GM03348 (cell line): ENCODE results near the gene CXCL16.

ENCODE experiments used
- DNase-seq: peaks from one replicate; pipeline ENCODE4 v3.0.0; 2012; ENCODE audit warnings: low spot score

Gene CXCL16

DNA sequence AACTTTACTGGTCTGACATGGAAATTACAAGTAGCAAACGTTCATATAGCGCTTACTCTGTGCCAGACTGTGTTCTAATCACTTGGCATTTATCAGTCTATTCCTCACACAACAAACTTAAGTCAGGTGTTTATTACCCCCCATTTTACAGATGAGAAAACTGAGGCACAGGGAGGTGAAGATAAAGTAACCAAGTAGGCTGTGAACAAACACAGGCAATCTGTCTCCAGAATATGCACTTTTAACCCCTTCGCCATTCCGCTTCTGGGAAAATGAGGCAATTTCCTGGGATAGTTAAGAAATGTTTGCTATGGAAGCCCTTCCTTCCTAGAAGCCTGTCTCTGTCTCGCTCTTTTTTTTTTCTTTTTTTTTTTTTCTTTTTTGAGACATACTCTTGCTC lies 12.2 kb upstream of the CXCL16 start:
- DNase-seq, result no peak

DNA sequence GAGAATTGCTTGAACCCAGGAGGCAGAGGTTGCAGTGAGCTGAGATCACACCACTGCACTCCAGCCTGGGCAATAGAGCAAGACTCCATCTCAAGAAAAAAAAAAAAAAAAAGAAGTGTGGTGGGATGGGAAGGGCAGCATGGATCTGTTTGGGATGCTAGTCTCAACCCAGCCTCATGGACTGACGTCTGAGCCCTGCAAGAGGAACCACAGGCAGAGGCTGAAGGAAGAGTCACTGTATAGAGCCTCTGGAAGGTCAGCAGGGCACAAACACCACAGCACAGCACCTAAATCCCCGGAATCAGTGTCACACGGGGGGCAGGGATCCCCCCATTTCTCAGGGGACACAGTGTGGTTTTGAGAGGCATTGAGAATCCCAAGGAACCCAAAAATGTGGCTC lies 10.9 kb upstream of the CXCL16 start:
- no peak for DNase-seq

DNA sequence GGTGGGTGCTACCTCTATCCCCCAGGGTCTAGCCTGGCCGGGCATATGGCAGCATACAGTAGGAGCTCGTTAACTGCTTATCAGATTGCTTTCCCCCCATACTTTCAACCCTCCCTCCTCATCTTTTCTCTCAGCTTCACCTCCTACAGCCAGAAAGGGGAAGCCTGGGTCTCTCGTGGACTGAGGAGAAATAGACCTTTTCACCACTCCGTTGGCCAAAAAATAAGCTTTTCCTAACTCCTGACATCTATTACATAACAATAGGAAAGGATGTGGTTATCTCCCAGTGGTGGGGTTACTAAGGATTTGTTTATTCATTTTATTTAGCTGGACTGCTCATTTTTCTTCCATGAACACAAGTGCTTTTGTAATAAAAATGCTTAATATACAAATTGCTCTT lies 9.0 kb upstream of the CXCL16 start:
- DNase-seq, result no peak

DNA sequence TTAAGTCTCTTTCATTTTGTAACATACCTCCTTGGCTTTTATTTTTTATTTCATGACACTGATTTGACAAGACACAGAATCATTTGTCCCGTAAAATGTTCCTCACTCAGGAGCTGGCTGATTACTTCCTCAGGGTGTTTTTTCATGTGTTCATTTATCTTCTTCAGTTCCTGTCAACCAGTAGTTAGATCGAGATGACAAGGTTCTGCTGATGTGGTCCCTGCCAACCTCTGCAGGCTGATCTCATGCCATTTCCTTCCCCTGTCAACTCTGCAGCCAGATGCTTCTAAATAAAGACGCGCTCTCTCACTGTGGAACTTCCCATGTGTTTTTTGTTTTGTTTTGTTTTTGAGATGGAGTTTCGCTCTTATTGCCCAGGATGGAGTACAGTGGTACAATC lies 8.1 kb upstream of the CXCL16 start:
- DNase-seq, result no peak

DNA sequence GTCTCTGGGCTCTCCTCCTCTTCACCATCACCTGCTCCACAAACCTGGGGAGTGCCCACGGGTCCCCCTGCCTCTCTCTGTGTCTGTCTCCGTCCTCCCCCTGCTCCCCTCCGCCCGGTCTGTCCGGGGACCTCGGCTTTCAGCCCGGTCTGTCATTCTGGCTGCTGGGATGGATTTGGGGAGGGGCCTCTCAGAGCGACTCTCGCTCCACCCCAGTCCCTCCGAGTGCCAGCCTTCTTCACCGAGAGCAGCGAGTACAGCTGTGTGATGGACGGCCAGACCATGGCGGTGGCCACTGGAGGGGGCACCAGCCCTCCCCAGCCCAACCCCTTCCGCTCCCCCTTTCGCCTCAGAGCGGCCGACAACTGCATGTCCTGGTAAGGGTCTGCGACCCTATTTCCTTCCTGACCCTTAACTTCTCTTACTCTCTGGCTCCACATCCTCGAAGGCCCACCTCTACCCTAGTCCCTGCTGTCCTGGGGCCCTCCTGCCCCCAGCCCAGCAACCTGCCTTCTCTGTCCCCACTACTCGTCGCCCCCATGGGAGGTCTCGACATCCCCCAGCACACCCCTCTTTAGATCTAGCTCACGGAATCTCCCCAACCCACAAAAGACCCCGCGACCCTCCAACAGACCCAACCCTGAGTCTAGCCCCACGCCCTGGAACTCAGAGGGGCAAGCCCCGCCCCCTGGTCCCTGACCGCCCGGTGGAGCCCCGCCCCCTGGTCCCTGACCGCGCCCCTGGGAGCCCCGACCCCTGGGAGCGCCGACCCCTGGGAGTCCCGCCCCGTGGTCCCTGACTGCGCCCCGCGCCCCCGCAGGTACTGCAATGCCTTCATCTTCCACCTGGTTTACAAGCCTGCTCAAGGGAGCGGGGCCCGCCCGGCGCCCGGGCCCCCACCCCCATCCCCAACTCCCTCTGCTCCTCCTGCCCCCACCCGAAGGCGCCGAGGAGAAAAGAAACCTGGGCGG lies 5.6 kb upstream of the CXCL16 start:
- DNase-seq, result no peak

DNA sequence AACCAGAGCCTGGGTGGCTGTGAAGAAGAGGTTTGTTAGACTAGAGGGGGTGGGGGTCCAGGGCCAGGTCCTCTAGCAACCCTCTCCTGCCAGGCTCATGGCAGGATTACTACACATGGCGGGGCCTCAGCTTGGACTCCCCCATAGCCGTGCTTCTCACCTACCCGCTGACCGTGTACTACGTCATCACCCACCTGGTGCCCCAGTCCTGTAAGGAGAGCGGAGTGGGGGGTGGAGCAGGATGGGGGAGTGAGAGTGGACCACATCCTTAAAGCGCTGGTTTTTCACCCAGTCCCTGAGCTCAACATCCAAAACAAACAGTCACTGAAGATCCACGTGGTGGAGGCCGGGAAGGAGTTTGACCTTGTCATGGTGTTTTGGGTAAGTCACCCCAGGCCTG lies 4.2 kb upstream of the CXCL16 start:
- no peak for DNase-seq

DNA sequence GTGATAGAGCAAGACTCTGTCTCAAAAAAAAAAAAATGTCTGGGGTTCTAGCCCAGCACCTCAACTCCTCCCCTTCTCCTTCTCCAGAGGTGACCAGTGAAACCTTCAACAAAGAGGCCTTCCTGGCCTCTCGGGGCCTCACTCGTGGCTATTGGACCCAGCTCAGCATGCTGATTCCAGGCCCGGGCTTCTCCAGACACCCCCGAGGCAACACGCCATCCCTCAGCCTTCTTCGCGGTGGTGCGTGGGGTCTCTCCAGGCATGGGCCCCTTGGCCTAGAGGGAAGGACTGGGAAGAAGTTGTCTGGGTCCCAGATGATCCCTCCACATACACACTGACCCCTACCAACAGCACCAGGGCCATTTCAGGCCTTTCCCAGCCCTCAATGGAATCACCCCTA lies 3.5 kb upstream of the CXCL16 start:
- DNase-seq, result no peak

DNA sequence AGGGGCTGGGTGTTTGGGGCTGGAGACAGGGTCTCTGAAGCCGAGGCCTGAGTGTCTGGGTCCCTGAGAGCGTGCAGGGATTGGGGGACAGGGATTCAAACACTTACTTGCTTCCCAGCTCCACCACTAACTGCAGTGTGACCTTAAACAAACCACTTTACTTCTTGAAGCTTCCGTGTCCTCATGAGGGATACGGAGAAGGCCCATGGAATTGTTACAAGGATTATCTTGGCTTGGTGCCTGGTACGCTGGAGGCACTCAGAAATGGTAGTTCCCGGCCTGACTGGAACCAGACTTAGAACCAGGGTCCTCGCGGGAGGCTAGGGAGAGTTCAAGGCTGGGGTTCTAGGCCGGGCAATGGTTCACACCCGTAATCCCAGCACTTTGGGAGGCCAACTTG lies 2.9 kb upstream of the CXCL16 start:
- no peak for DNase-seq

DNA sequence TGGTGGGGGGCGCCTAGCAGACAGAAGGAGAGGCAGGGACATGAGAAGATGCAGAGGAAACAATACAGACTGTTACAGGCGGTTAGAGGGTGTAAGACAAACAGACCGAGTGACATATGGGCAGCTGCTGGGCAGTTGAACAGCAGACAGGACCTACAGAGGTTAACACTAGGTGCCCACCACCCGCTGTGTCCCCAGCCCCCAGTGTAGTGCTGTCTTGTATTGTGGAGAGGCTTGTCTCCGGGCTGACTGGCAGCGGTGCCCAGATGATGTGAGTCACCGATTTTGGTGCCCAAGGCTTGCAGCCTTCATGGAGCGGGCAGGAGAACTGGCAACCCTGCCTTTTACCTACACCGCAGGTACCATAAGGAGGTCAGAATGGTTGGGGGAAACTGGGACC lies 2.4 kb upstream of the CXCL16 start:
- DNase-seq, result no peak

DNA sequence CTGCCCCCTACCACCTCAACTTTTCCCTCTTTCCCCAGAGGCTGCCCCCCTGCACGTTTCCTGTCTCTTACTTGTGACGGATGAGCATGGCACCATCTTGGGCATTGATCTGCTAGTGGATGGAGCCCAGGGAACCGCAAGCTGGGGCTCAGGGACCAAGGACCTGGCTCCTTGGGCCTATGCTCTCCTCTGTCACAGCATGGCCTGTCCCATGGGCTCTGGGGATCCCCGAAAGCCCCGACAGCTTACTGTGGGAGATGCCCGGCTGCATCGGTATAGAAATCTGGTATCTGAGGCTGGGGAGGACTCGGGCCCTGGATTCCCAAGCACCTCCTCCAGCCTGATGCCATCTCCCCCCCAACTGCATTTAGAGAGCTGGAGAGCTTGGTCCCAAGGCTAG lies 1.8 kb upstream of the CXCL16 start:
- DNase-seq, result no peak

DNA sequence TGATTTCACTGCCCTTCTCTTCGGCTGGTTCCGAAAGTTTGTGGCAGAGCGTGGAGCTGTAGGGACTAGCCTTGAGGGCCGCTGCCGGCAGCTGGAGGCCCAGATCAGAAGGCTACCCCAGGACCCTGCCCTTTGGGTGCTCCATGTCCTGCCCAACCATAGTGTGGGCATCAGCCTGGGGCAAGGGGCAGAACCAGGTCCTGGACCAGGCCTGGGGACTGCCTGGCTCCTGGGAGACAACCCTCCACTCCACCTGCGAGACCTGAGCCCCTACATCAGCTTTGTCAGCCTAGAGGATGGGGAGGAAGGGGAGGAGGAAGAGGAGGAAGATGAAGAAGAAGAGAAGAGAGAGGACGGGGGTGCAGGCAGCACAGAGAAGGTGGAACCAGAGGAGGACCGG lies 856 bp upstream of the CXCL16 start:
- no peak for DNase-seq

DNA sequence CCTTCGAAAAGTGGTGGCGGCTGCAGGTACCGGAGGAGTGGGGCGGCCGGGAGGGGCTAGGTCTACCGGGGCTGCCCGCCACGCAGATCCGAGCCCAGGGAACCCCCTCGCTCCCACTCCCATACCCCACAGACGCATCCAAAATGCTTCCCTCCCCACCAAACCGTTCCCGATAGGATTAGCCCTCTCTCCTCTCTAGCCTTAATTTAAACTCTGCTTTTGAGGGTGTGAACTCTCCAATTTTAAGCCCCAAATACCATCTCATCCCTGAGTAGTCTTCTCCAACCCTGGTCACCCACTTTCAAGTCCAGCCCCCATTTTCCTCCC lies 260 bp upstream of the CXCL16 start:
- DNase-seq, result no peak

DNA sequence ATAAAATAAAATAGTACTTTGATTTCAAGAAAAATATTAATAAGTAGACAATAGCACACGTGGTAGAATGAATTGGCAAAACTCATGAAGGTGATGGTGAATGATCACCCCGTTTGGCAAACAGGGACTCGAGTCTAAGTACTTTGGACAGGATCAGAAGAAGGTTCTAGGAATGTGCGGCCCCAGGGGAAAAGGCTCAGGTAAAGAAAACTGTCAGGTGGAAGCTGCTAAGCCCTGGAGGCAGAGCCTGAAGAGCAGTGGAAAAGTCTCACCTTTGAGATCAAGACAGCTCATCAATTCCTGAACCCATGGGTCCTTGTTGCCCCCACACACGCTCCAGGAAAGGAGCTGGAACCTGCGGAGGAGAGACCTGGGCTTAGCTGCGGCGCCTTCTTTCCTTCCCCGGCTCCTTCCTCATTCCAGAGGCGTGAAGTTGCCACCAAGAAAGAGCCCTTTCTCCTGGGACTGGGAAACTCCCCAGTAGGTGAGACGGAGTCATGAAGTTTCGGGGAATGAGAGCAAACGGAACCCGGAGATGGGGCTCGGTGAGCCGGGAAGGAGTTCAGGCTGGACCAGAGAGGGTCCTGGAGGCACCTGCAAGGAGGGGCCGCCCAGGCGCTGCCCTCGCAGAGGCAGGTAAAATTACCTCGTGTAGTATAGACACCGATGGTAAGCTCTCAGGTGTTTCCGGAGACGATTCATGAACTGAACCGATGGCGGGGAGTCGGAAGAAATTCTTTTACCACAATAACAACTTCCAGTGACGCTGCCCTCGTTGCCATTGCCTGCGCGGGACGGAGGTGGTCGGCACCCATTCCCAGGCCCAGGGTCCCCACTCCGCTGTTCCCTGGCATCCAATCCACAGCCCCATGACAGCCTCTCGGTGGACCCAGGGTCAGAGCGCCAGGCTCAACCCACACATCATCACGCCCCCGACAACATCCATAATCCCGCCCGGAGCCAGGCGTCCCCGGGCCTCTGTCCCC lies 1.3 kb downstream of the CXCL16 start:
- DNase-seq, result no peak

DNA sequence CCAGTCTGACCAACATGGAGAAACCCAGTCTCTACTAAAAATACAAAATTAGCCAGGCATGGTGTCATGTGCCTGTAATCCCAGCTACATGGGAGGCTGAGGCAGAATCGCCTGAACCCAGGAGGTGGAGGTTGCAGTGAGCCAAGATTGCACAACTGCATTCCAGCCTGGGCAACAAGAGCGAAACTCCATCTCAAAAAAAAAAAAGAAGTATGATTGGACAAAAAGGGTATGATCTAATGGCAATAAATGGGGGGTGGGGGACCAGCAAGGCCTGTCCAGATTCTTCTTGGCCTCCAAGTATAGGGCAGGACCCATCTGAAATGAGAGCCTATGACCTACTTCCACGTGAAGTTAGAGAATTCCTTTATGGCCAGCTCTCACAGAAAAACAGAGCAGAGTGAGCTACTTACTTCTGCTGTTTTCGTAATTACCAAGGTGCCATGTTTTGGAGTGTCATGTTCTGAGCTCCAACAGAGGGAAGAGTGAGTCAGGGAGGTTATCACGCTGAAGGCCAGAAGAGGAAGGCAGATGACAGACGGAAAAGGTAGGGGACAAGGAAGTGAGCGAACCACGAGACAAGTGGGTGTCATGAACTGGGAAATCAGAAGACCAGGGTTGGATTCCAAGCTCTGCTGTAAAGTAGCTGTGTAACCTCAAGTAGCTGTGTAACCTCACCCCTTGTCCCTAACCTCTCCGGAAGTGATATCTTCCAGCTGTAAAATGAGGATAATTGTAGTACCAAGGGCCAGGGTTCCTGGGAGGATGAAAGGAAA lies 3.7 kb downstream of the CXCL16 start:
- no peak for DNase-seq

DNA sequence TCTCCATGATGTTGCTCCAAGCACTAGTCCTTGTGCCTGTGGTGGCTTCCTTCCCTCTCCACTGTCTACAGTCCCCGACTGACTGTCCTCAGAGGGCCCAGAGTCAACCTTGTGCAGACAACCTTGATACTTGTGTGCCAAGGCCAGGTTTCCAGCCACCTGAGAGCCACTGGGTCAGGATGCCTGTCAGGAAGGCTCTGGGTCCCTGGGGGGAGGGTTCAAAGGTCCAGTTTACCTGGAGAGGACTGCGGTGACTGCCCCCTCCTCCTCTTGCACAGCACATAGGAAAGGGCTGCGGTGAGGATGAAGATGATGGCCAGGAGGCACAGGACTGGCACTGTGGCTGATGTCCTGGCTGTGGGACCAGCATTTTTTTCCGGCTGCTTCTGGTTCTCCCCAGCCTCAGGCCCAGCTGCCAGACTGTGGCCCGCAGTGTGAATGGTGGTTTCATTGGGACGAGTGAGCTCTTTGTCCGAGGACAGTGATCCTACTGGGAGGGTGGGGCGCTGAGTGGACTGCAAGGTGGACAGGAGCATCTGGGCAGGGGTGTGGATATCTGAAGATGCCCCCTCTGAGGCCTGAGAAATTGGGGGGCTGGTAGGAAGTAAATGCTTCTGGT lies 4.8 kb downstream of the CXCL16 start:
- no peak for DNase-seq

DNA sequence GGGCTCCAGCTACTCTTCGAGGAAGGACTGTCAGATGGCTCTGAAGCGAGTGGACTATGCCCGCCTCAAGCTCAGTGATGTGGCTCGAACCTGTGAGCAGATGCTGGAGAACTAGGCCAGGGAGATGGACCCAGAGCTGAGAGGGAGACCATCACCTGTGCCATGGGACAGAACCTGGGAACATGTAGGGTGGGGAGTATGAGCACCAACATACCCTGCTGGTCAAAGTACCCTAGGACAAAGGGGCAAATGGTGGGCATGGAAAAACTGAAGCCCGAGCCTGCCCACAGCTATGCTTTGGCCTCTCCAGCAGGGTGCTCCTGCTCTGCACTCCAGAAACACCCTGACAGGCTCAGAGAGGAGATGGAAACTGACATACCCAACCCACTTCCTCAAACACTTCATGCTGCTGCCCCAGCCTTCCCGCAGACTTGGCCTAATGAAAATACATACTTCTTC lies 6.6 kb downstream of the CXCL16 start:
- DNase-seq, result no peak

DNA sequence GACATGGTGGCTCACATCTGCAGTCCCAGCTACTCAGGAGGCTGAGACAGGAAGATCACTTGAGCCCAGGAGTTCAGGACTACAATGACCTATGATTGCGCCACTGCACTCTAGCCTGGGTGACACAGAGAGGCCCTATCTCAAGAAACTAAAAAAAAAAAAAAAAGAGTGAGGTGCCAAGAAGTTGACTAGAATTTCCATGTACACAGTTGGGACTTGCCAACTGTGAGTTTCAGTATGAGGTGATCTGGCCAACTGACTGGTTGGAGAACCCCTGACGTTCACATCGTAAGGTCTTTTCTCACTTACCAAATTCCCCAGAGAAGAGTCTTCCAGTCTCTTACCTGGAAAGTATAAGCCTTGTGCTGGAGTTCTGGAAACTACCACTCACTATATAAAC lies 11.6 kb downstream of the CXCL16 start:
- DNase-seq, result no peak

DNA sequence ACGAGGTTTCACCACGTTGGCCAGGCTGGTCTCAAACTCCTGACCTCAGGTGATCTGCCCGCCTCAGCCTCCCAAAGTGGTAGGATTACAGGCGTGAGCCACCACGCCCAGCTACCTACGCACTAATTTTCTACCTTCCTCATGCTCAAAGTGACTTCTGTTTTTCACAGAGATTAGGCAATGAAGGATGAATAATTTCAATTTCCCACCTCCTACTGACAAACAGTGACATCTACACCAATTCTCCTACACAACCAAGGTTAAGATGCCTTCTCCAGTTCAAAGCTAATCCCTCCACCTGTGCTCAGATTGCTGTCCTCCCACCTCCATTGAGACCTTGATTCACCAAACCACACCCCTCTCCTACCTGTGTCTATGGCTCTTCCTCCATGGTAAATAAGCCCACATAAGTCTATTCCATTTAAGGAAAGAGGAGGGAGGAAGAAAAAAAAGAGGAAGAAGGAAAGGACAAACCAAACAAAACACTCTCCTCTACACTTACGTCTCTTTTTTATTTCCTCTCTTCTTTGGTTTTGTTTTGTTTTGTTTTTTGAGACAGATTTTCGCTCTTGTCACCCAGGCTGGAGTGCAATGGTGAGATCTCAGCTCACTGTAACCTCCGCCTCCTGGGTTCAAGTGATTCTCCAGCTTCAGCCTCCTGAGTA lies 13.9 kb downstream of the CXCL16 start:
- DNase-seq, result no peak

DNA sequence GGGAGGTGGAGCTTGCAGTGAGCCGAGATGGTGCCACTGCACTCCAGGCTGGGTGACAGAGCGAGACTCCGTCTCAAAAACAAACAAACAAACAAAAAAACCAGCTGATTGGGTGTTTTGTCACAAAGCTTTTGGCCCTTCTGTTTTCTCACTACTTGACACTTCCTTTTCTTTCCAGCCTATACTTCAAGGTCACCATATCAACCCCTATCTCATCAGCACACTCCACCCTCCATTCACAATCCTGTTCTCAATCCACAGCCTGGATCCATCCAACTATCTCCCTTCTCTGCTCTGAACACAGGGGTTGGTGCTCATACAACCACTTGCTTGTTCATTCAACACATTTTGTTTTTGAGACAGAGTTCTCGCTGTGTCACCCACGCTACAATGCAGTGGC lies 15.1 kb downstream of the CXCL16 start:
- no peak for DNase-seq

DNA sequence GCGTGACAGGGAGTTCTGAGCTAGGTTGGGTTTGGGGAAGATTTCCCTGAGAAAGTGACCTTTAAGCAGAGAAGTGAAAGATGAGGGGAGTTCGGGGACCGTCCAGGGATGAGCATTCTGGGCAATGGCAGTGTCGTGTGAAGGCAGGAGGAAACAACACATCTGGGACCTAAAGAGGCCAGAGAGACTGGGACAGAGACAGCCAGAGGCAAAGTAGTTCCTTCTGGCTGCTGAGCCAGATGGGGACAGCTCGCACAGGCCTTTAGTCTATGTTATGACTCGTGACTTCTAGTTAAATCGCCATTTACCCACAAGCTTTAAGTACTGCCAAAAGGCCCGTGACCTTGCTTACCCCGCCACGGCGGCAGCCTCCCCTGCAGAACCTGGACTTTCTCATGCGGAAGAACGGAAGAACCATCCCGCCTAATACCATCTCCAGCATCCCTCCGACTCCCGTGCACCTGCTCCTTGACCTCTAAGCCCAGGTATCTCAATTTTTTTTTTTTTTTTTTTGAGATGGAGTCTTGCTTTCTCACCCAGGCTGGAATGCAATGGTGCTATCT lies 17.0 kb downstream of the CXCL16 start:
- DNase-seq, result no peak
